HG03060 (cell line): ENCODE data around the gene CXCL8.

ENCODE experiments used
- ATAC-seq: cut with Tn5 transposase; IDR thresholded peaks from one replicate; pipeline ENCODE4 v1.9.1; 2021; ENCODE audit warnings: low read depth, moderate number of reproducible peaks; ENCODE audit not compliant: unreplicated experiment

The CXCL8 gene

GRCh38 chr4:73715659-73716058, 24.7 kb upstream of the CXCL8 start:
- no peak for ATAC-seq

GRCh38 chr4:73718375-73719373, 21.7 kb upstream of the CXCL8 start:
- peak; percentile 92 for ATAC-seq

- ATAC-seq, result no peak
These were observed 18.9 kb upstream of the CXCL8 start for GRCh38 chr4:73721435-73721834.

- ATAC-seq, result no peak
These were observed 18.5 kb upstream of the CXCL8 start for GRCh38 chr4:73721909-73722308.

- ATAC-seq, result no peak
These were observed 17.3 kb upstream of the CXCL8 start for GRCh38 chr4:73723023-73723422.

GRCh38 chr4:73723928-73724327, 16.4 kb upstream of the CXCL8 start:
- no peak for ATAC-seq

GRCh38 chr4:73725510-73725909, 14.9 kb upstream of the CXCL8 start:
- no peak for ATAC-seq

- ATAC-seq, result no peak
These were observed 14.4 kb upstream of the CXCL8 start for GRCh38 chr4:73725985-73726384.

GRCh38 chr4:73727685-73728084, 12.7 kb upstream of the CXCL8 start:
- ATAC-seq, result peak; percentile 81

GRCh38 chr4:73728091-73728741, 12.2 kb upstream of the CXCL8 start:
- no peak for ATAC-seq

- ATAC-seq, result no peak
These were observed 10.7 kb upstream of the CXCL8 start for GRCh38 chr4:73729534-73730165.

GRCh38 chr4:73730292-73730691, 10.1 kb upstream of the CXCL8 start:
- ATAC-seq, result no peak

GRCh38 chr4:73730867-73731266, 9.5 kb upstream of the CXCL8 start:
- ATAC-seq, result no peak

GRCh38 chr4:73731968-73732610, 8.3 kb upstream of the CXCL8 start:
- ATAC-seq, result no peak

- ATAC-seq, result no peak
These were observed 7.5 kb upstream of the CXCL8 start for GRCh38 chr4:73732759-73733431.

- ATAC-seq, result no peak
These were observed 5.8 kb upstream of the CXCL8 start for GRCh38 chr4:73734530-73735001.

GRCh38 chr4:73735231-73735630, 5.1 kb upstream of the CXCL8 start:
- peak; percentile 90 for ATAC-seq

GRCh38 chr4:73741031-73741749, 821 bp downstream of the CXCL8 start:
- ATAC-seq, result no peak

GRCh38 chr4:73741750-73742489, 1.6 kb downstream of the CXCL8 start:
- ATAC-seq, result no peak
